Measurements from ENCODE around the gene GASK1A.

Gene GASK1A

GRCh38 chr3:42983927-42984326, 4.8 kb downstream of the GASK1A start:
- H3K4me3 ChIP-seq (ENCODE audit: low read length), result no peak overlapping the region
- no peaks in the 10 kb centered on the region for H3K9me3 ChIP-seq (ENCODE audit: insufficient read depth, low read depth, low read length)
- peaks cover 39% of the 10 kb centered on the region for H3K4me1 ChIP-seq (ENCODE audit: insufficient read depth, low read length)
- H3K9ac ChIP-seq (ENCODE audit: low read depth, low read length), result no peak overlapping the region
- 91% methylated on average over 3 of the region's 3 CpGs for WGBS
- H3K36me3 ChIP-seq (ENCODE audit: insufficient read depth, low read length), result no peaks in the 10 kb centered on the region
- H3K27me3 ChIP-seq (ENCODE audit: insufficient read depth, low read length), result peaks cover 24% of the 10 kb centered on the region
- no peak overlapping the region for H3K27ac ChIP-seq (ENCODE audit: low read depth, low read length)

DNA sequence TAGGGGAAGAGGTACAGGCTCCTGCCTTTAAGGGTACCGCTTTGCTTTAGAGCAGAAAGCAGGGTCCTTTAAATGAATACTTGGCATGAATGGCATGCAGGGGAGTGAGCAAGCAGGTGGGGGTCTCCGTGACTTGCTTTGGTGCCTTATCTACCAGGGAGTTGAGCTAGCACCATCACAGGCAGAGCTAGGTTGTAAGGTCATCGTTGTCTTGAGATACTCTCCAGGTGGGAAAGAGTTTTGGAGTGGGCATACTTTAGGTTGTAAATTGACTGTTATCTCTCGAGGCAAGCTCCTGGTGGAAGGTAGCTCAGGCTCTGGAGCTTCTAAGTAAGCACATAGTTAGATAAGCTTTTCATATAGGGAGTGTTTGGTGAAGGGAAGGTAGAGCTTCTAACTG, 5.6 kb downstream of the GASK1A start:
- 47% methylated on average over 4 of the region's 4 CpGs for WGBS
- Histone ChIP-seq H3K4me3 (ENCODE audit: low read length) (no peak overlapping the region), H3K4me1 (ENCODE audit: insufficient read depth, low read length) (peaks cover 39% of the 10 kb centered on the region), H3K36me3 (ENCODE audit: insufficient read depth, low read length) (no peaks in the 10 kb centered on the region), H3K9me3 (ENCODE audit: insufficient read depth, low read depth, low read length) (no peaks in the 10 kb centered on the region), H3K27me3 (ENCODE audit: insufficient read depth, low read length) (peaks cover 17% of the 10 kb centered on the region), H3K9ac (ENCODE audit: low read depth, low read length) (no peak overlapping the region), H3K27ac (ENCODE audit: low read depth, low read length) (no peak overlapping the region)

DNA sequence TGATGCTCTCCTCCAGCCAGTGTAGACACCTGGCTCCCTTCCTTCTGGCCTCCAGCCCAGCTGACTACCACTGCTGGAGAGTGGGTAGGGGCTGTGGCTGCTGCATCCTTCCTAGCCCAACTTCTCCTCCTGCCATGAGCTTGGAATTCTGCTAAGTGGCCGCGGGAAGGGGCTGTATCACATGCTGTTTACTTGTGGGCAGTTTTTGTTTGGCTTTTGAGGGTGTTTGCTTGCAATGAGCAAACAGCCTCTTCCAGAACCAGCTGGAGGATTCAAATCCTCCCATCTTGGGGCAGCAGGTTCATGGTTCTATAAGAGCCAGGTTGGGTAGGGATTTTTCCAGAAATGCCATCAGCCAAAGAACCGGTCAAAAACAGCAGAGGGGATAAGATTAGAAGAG, 9.0 kb downstream of the GASK1A start:
- no peak overlapping the region for H3K4me3 ChIP-seq (ENCODE audit: low read length)
- no peak overlapping the region for H3K9ac ChIP-seq (ENCODE audit: low read depth, low read length)
- no peaks in the 10 kb centered on the region for H3K27me3 ChIP-seq (ENCODE audit: insufficient read depth, low read length)
- no peaks in the 10 kb centered on the region for H3K36me3 ChIP-seq (ENCODE audit: insufficient read depth, low read length)
- H3K9me3 ChIP-seq (ENCODE audit: insufficient read depth, low read depth, low read length), result no peaks in the 10 kb centered on the region
- 83% methylated on average over 3 of the region's 3 CpGs for WGBS
- no peak overlapping the region for H3K27ac ChIP-seq (ENCODE audit: low read depth, low read length)
- H3K4me1 ChIP-seq (ENCODE audit: insufficient read depth, low read length), result peaks cover 39% of the 10 kb centered on the region

GRCh38 chr3:42988566-42988965, 9.5 kb downstream of the GASK1A start:
- 90% methylated on average over 5 of the region's 5 CpGs for WGBS
- Histone ChIP-seq H3K27me3 (ENCODE audit: insufficient read depth, low read length) (no peaks in the 10 kb centered on the region), H3K4me1 (ENCODE audit: insufficient read depth, low read length) (peaks cover 35% of the 10 kb centered on the region), H3K36me3 (ENCODE audit: insufficient read depth, low read length) (no peaks in the 10 kb centered on the region), H3K4me3 (ENCODE audit: low read length) (no peak overlapping the region), H3K27ac (ENCODE audit: low read depth, low read length) (no peak overlapping the region), H3K9ac (ENCODE audit: low read depth, low read length) (no peak overlapping the region), H3K9me3 (ENCODE audit: insufficient read depth, low read depth, low read length) (no peaks in the 10 kb centered on the region)

- Histone ChIP-seq H3K4me1 (ENCODE audit: insufficient read depth, low read length) (peaks cover 17% of the 10 kb centered on the region), H3K9me3 (ENCODE audit: insufficient read depth, low read depth, low read length) (no peaks in the 10 kb centered on the region), H3K9ac (ENCODE audit: low read depth, low read length) (no peak overlapping the region), H3K27ac (ENCODE audit: low read depth, low read length) (no peak overlapping the region), H3K36me3 (ENCODE audit: insufficient read depth, low read length) (no peaks in the 10 kb centered on the region), H3K27me3 (ENCODE audit: insufficient read depth, low read length) (no peaks in the 10 kb centered on the region), H3K4me3 (ENCODE audit: low read length) (no peak overlapping the region)
- WGBS, result 81% methylated on average over 9 of the region's 11 CpGs
These were observed 12.5 kb downstream of the GASK1A start for GRCh38 chr3:42991341-42992315.

DNA sequence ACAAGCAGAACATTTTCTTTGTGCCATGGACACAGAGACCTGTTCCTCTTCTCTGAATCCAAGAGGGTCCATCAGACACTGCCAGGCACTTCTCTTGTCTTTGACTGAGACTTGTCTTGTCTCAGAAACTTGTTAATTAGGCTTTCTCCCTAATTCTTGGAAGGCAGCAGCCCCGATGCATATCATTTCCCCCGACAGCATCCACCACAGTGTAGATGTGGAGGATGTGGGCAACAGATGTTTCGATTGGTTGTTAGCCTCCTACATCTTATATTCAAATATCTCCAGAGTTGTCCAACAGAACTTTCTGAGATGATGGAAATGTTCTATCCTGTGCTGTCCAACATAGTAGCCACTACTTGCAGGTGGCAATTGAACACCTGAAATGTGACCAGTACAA, 15.5 kb downstream of the GASK1A start:
- Histone ChIP-seq H3K4me1 (ENCODE audit: insufficient read depth, low read length) (peaks cover 14% of the 10 kb centered on the region), H3K9me3 (ENCODE audit: insufficient read depth, low read depth, low read length) (no peaks in the 10 kb centered on the region), H3K9ac (ENCODE audit: low read depth, low read length) (no peak overlapping the region), H3K27me3 (ENCODE audit: insufficient read depth, low read length) (no peaks in the 10 kb centered on the region), H3K27ac (ENCODE audit: low read depth, low read length) (no peak overlapping the region), H3K4me3 (ENCODE audit: low read length) (no peak overlapping the region), H3K36me3 (ENCODE audit: insufficient read depth, low read length) (no peaks in the 10 kb centered on the region)
- 94% methylated on average over 2 of the region's 3 CpGs for WGBS

DNA sequence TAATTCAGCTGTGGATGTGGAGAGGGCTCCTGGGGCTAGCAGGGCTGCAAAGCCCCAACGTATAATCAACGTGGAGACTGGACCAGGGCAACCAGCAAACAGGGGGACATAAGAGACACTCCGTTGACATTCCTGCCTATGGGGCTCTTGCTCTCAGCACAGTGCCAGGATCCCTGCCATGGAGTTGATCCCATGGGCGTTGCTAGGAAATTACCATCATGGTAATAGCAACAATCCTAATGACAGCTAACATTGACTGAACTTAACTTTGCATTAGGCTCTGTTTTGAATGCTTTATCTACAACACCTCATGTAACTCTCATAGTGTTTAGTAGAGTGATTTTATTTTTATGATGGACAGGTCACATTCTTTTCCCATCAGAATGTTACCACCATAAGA, 16.9 kb downstream of the GASK1A start:
- Histone ChIP-seq H3K27ac (ENCODE audit: low read depth, low read length) (no peak overlapping the region), H3K4me3 (ENCODE audit: low read length) (no peak overlapping the region), H3K27me3 (ENCODE audit: insufficient read depth, low read length) (no peaks in the 10 kb centered on the region), H3K4me1 (ENCODE audit: insufficient read depth, low read length) (peaks cover 14% of the 10 kb centered on the region), H3K36me3 (ENCODE audit: insufficient read depth, low read length) (no peaks in the 10 kb centered on the region), H3K9me3 (ENCODE audit: insufficient read depth, low read depth, low read length) (no peaks in the 10 kb centered on the region), H3K9ac (ENCODE audit: low read depth, low read length) (no peak overlapping the region)
- WGBS, result 91% methylated on average over 4 of the region's 4 CpGs

DNA sequence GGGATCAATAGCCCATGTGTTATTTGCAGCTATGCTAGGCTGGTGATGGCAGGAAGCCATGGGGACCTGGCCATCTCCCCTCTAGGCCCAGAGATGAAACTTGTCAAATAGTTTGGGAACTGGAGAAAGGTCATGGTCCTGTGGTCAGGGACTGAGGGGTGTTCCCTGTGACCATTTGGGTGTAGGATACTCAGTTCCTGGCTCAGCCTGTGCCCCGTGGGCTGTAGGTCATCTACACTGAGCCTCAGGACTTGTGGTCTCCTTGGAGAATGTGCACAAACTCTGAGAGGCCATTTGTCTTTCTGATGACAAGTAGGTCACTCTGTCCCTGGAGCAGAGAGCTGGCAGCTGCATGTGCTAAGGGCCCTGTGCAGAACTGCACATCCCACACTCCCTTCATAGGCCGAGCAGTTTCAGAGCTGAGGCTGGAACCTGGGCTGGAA, 17.5 kb downstream of the GASK1A start:
- H3K4me1 ChIP-seq (ENCODE audit: insufficient read depth, low read length), result peaks cover 9% of the 10 kb centered on the region
- H3K4me3 ChIP-seq (ENCODE audit: low read length), result no peak overlapping the region
- H3K36me3 ChIP-seq (ENCODE audit: insufficient read depth, low read length), result no peaks in the 10 kb centered on the region
- no peak overlapping the region for H3K9ac ChIP-seq (ENCODE audit: low read depth, low read length)
- H3K27me3 ChIP-seq (ENCODE audit: insufficient read depth, low read length), result no peaks in the 10 kb centered on the region
- H3K9me3 ChIP-seq (ENCODE audit: insufficient read depth, low read depth, low read length), result no peaks in the 10 kb centered on the region
- 90% methylated on average over 2 of the region's 2 CpGs for WGBS
- H3K27ac ChIP-seq (ENCODE audit: low read depth, low read length), result no peak overlapping the region

DNA sequence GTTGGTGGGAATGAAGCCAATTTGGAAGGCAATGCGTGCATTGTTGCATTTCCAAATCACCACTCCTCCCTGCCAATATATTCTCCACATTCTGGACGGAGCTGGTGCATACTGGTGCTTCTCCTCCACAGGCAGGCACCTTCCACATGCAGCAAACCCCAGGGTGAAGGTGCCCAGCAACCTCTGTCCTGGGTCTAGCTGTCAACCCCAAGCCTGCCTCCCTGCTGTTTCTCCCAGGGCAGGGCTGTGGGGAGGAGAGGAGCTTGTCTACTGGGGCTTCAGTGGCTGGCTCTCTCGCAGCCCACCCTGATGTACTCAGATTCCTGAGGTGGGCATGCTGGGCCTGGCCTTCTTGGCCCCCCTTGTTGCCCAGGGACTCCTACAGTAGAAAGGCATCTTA, 20.1 kb downstream of the GASK1A start:
- no peak overlapping the region for H3K27ac ChIP-seq (ENCODE audit: low read depth, low read length)
- H3K4me1 ChIP-seq (ENCODE audit: insufficient read depth, low read length), result no peaks in the 10 kb centered on the region
- no peaks in the 10 kb centered on the region for H3K27me3 ChIP-seq (ENCODE audit: insufficient read depth, low read length)
- 88% methylated on average over 3 of the region's 3 CpGs for WGBS
- no peaks in the 10 kb centered on the region for H3K36me3 ChIP-seq (ENCODE audit: insufficient read depth, low read length)
- H3K4me3 ChIP-seq (ENCODE audit: low read length), result no peak overlapping the region
- H3K9me3 ChIP-seq (ENCODE audit: insufficient read depth, low read depth, low read length), result no peaks in the 10 kb centered on the region
- no peak overlapping the region for H3K9ac ChIP-seq (ENCODE audit: low read depth, low read length)

DNA sequence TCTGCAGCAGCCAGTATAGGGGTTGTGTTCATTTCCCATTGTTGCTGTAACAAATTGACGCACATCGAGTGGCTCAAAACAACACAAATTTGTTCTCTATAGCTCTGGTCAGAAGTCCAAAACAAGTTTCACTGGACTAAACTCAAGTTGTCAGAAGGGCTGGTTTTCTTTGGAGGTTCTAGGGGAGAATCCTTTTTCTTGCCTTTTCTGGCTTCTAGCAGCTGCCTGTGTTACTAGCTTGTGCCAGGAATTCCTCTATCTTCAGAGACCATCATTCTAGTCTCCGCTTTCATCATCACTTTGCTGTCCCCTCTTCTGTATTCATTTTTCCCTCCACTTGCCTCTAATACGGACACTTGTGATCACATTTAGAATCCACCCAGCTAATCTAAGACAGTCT, 20.5 kb downstream of the GASK1A start:
- 97% methylated on average over 4 of the region's 4 CpGs for WGBS
- H3K27ac ChIP-seq (ENCODE audit: low read depth, low read length), result no peak overlapping the region
- H3K4me1 ChIP-seq (ENCODE audit: insufficient read depth, low read length), result no peaks in the 10 kb centered on the region
- H3K4me3 ChIP-seq (ENCODE audit: low read length), result no peak overlapping the region
- no peaks in the 10 kb centered on the region for H3K36me3 ChIP-seq (ENCODE audit: insufficient read depth, low read length)
- no peaks in the 10 kb centered on the region for H3K27me3 ChIP-seq (ENCODE audit: insufficient read depth, low read length)
- H3K9ac ChIP-seq (ENCODE audit: low read depth, low read length), result no peak overlapping the region
- H3K9me3 ChIP-seq (ENCODE audit: insufficient read depth, low read depth, low read length), result no peaks in the 10 kb centered on the region

GRCh38 chr3:43000387-43000786, 21.3 kb downstream of the GASK1A start:
- WGBS, result 98% methylated on average over 4 of the region's 4 CpGs
- H3K4me3 ChIP-seq (ENCODE audit: low read length), result no peak overlapping the region
- H3K4me1 ChIP-seq (ENCODE audit: insufficient read depth, low read length), result no peaks in the 10 kb centered on the region
- no peaks in the 10 kb centered on the region for H3K9me3 ChIP-seq (ENCODE audit: insufficient read depth, low read depth, low read length)
- no peak overlapping the region for H3K27ac ChIP-seq (ENCODE audit: low read depth, low read length)
- no peaks in the 10 kb centered on the region for H3K36me3 ChIP-seq (ENCODE audit: insufficient read depth, low read length)
- H3K9ac ChIP-seq (ENCODE audit: low read depth, low read length), result no peak overlapping the region
- no peaks in the 10 kb centered on the region for H3K27me3 ChIP-seq (ENCODE audit: insufficient read depth, low read length)
